NCI-H2107 treated with DMSO at 0.1 percent for 48 hours (cell line): ENCODE data around the gene COL20A1.
A peak's percentile ranks its signal among the peaks of the same experiment; 100 is the strongest.

Experiments used
- DNase-seq: peaks from one replicate; lab custom pipeline; 2025; ENCODE audit not compliant: unreplicated experiment; lab: John Stamatoyannopoulos, UW

COL20A1 gene

DNA sequence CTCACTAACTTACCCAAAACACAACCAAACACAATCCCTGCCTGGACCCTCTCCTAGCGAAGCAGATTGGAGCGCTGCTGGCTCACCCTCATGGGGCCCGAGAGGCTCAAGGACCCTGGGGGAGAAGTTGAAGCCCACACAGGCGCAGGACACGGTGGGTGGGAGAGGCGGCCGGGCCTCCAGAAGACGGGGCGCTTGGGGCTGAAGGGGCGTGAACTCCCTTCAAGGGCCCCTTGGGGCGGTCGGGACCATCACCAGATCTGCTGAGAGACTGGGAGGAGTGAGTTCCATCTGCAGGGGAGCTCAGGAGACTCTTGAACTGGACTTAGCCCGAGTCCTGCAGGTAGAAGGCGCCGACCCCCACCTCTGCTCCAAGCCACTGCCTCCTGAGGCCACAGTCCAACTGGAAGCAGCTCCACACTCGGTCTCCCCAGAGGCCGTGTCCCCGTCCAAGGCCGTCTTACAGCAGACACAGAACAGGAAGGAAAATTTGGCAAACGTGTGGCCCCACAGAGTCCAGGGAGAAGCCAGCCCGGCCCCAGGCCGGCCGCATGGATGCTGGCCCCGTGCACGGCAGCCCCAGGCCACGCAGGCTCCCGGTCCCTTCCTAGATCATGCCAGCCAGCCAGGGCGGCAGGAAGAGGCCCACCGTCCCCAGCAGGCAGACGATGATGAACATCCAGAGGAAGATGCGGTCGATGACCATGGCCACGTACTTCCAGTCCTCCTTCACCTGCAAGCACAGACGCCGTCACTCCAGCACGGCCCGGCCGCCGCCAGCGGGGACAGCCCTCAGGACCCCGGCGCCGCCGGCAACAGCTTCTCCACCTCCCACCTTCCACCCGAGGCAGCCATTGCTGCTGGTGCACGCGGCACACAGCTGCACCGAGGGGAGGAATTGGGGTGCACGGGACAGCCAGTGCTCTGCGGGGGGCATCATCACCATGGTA is 53.4 kb downstream of the COL20A1 start:
- DNase-seq: no peak

DNA sequence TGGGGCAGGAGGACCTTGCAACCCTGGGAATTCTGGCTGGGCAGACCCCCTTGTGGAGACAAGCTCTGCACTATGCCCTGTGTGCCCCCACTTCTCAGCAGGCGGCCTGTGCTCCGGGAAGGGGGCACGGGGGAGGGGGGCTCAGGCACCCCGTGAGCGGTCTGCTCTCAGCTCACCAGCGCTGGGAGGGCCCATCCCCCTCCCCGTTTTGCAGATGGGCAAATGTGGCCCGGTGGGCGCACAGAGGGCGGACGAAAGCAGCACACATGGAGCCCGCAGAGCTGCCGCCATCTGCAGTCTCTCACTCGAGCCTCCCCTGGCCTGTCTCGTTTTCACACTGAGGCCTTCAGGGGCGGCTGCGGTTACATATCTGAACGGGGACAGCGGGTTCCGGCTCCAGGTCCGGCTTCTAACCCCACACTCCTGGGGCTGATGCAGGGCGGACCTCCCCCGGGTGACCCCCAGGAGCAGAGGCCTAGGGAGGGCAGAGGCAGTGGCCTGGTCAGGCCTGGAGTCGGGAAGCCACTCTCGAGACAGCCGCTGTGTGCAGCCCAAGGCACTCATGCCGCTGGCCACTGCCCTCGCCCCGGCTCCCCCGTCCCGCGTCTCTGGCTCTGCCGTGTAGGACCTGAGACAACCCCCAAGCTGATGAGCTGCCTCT is 54.2 kb downstream of the COL20A1 start:
- no peak for DNase-seq

DNA sequence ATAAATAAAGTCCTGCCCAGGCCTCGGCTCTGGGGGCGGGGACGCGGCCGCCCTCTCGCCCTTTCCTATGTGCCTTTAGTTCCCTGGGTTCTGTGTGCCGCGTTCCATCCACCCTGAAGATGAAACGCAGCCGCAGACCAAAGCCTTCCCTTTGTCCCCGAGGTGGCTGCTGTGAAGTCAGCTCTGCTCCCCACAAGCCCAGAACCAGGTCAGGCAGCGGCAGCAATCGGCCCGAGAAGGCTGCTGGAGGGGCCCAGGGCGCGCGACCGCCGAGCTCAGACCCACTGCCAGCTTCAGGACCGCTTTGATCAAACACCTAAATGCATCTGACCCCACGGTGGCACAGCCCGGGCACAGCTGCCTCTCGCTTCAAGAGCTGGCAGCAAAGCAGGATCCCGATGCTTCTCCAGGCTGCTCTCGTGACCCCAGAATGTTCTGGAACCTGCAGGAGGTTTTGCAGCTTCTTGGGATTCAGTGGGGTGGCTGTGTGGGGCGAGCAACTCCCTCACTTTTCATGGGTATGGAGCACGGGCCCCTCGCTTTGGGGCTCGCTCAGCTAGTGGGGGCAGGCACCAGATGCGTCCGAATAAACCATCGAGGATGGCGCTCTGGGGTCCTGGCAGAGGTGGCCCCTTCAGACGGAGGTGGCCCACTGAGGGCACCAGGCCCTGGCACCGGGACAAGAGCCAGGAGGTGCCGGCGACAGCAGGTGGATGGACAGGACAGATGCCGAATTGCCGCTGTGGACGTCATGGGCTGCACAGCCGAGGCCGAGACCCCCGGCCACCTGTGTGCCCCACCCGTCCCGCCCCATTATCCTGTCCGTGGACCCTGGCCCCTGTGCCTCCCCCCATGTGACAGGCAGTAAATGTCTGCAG is 55.2 kb downstream of the COL20A1 start:
- no peak for DNase-seq

DNA sequence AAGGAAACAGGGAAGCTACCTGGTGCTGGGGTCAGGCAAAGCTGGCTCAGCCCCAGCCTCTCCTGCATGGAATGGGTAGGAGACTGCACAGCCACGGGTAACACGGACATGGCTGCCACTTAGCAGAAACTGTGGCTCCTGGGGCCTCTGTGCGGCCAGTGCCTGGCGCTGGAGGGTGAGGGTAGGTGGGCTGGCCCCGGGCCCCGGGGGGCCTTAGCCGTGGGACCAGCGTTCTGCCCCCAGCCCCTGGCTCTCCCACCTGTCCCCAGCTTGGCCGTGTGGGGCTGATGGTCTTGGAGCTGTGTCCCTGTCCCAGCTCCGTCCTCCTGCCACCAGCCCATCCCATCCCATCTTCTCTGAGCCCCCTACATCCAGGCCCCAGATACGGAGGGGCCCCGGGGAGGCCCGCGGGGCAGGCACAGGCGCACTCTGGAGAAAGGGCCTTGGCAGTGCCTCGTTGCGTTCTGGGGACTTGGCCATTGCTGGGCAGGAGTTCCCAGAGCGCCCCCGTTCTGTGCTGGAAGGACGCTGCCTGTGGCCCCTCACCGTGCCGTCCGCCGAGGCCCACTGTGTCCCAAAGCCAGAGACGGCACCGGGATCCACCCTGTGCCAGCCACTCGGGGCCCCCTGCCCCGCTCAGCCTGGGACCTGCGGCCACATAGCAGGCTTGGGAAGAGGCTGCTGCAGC is 56.0 kb downstream of the COL20A1 start:
- DNase-seq: no peak

DNA sequence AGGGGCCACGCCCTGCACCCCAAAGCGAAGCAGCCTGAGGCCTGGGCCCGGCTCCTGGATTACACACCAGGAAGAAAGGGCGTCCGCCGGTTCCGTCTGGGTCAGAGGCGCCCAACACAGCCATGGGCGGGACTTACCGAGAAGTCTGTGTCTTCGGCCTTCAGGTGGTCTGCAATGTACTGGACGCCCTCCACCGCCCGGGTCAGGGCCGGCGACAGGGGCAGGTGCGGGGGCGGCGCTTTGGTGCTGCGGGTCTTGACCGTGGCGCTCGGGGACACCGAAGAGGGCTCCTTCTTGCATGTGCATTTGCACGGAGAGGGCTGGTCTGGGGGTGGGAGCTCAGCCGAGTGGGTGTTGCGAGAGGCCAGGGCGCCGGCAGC is 56.5 kb downstream of the COL20A1 start:
- DNase-seq: no peak

GRCh38 chr20:63350196-63350595 is 57.2 kb downstream of the COL20A1 start:
- no peak for DNase-seq

DNA sequence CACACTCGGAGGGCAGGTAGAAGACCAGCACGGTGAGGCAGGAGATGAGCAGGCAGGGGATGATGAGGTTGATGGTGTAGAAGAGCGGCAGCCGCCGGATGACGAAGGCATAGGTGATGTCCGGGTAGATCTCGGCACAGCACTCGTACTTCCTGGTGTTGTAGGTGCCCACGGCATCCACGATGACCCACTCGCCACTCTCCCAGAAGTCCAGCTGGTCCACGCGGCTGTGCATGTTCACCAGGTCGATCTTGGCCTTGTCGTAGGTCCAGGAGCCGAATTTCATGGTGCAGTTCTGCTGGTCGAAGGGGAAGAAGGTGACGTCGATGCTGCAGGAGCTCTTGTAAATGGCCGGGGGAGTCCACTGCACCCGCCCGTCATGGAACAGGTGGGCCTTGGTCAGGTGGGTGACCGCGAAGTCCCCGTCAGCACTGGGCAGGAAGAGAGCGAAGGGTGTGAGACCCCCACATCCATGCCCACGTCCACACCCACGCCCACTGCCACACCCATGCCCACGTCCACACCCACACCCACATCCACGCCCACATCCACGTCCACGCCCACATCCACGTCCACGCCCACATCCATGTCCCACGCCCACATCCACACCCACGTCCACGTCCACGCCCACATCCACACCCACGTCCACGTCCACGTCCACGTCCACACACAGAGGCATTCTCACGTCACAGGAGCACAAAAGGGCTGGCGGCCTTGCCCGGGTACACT is 57.8 kb downstream of the COL20A1 start:
- no peak for DNase-seq

- DNase-seq: no peak
These were observed 58.3 kb downstream of the COL20A1 start for GRCh38 chr20:63351326-63351700.

DNA sequence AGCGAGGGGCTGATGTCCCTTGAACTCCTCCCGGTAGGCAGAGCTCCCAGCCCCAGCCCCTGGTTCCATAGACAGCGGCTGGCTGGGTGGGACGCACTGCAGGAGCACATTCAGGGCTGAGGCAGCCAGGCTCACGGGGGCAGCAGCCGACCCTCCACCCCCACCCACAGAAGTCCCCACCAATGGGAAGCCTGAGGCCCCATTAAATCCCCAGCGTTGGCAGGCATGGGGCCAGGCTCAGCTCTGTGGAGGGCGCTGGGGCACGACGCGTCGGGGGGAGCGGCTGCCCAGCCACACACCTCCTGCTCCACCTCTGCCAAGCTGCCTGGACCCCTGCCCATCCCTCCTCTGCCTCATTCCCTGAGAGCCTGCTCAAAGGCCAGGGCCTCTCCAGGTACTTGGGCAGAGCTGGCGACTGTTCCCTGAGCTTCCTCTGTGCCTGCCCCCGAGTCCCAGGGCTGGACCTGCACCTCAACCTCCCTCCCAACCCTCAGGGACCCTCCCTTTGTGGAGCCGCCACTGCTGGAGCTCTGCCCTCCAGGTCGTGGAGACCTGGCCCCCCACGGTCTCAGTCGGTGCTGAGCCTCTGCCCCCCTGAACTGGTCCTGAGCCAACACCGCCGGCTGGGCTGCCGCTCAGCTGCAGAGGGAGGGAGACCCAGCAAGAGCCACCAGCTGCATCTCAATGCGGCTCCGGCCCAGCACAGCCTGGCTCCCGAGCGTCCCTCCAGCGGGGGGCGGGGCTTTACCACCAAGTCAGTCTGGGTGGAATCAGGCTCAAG is 59.0 kb downstream of the COL20A1 start:
- peak; percentile 33 for DNase-seq

DNA sequence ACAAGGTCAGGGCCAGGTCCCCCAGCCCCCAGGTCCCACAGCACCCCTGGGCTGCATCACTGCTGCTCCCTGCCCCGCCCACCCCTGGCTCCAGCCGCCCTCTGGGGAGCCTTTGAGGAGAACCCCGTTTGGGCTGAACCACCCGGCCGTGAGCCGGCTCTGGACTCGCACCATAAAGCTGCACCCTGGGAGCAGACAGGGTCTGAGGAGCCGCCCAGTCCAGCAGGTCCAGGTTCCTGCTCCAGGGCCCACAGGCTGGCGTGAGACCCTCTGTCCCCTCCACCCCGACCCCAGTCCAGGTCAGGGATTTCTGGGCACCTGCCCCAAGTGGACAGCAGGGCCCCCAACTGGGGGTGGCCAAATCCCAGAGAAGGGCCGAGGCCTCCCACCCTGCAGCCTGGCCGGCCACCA is 59.8 kb downstream of the COL20A1 start:
- no peak for DNase-seq

DNA sequence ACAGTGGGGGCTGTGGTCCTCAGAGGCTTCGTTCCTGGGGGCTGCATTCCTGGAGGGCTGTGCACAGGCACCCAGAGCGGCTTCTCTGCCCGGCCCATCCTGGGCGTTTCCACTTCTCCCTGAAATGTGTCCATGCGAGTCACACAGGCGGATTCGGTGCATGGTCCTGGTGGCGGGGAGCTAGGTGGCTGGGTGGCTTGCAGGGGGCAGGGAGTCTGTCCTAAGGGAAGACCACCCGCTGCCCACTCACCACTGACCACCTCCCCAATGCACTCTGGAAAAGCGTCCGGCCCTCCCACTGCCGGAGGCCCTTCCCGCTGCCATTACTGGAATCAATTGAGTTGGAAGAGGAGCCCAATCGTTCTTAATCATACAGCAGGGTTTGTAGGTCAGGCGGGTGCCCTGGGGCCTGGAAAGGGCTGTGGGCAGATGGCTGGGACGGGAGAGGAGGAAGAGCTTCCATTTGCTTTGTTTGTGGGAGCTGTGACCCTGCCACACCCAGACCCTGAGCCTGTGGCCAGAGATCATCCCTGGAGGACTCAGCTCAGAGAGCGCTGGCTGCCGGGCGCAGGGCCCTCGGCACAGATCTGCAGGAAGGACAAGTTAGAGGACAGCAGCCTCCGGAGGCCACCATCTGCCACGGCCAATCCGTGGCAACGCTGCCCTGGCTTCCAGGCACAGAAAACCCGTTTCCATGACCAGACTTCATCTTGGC is 61.8 kb downstream of the COL20A1 start:
- DNase-seq: no peak

- no peak for DNase-seq
These were observed 62.9 kb downstream of the COL20A1 start for GRCh38 chr20:63355781-63356295.

- DNase-seq: no peak
These were observed 63.5 kb downstream of the COL20A1 start for GRCh38 chr20:63356511-63356910.

DNA sequence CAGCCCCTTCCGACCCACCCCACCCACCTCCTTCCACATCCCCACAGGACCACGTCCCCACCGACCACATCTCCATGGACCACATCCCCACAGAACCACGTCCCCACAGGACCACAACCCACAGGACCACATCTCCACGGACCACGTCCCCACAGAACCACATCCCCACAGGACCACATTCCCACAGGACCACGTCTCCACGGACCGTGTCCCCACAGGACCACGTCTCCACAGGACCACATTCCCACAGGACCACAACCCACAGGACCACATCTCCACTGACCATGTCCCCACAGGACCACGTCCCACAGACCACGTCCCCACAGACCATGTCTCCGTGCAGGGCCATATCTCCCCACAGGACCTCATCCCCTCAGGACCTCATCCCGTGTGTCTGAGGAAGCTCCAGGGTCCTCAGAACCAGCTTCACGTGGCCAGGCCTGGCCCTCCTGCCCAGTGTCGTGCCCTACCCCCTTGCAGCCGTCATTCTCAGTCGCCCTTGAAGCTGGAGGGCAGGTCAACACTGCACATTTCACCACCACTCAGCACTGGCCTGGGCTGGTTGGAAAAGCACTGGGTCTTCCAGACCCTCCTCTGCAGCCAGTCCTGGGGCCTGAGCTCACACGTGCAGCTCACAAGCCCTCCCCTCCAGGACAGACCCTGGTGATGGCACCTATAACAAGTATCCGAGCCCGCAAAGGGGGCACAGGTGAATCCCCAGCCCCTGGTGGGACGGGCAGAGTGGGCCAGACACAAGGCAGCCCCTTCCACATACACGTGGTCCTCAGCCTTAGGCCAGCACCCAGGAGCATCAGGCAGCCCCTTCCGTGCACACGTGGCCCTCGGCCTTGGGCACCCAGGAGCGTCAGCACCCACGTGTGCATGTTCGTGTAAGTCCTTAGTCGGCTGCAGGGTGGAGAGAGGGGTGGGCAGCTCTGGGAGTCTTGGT is 64.2 kb downstream of the COL20A1 start:
- no peak for DNase-seq

- peak; percentile 86 for DNase-seq
These were observed 65.2 kb downstream of the COL20A1 start for GRCh38 chr20:63357921-63358905.
